Measurements from ENCODE around the gene CCDC170. TPM values are rescaled to one million over a fixed set of nuclear protein-coding genes. Genes with fewer than 3 reads are reported as not detected.

Gene CCDC170
- total RNA-seq, 1 experiment from 2014 or later = not detected

GRCh38 chr6:151537556-151537955 lies 43.7 kb downstream of the CCDC170 start:
- ChIA-PET POLR2A (no interaction called here), CTCF (no interaction called here)
- no peaks in the 10 kb centered on the region for H3K27me3 ChIP-seq (ENCODE audit: control insufficient read depth, insufficient read depth, low read length)
- DNase-seq (ENCODE audit: low read depth, low spot score) (no peak), ATAC-seq (no peak)
- intact Hi-C loops (cut with micrococcal nuclease; ENCODE audit: unreplicated experiment) (no loop called here), in situ Hi-C loops (cut with HindIII; ENCODE audit: low pct_unique_long_range_greater_than_20kb, low sequenced_read_pairs) (no loop called here)
- no peak overlapping the region for H3K4me3 ChIP-seq (ENCODE audit: low read depth in 2 of 2, low read length in 2 of 2)
- H3K4me1 ChIP-seq (ENCODE audit: control insufficient read depth, insufficient read depth, low read length) = no peaks in the 10 kb centered on the region
- no peaks in the 10 kb centered on the region for H3K9me3 ChIP-seq (ENCODE audit: control insufficient read depth, insufficient read depth, low read depth, low read length)
- BruUV-seq (replicated peaks) = no TSS peak
- H3K27ac ChIP-seq (ENCODE audit: low read length) = no peak overlapping the region
- TF ChIP-seq, protein P1, sequence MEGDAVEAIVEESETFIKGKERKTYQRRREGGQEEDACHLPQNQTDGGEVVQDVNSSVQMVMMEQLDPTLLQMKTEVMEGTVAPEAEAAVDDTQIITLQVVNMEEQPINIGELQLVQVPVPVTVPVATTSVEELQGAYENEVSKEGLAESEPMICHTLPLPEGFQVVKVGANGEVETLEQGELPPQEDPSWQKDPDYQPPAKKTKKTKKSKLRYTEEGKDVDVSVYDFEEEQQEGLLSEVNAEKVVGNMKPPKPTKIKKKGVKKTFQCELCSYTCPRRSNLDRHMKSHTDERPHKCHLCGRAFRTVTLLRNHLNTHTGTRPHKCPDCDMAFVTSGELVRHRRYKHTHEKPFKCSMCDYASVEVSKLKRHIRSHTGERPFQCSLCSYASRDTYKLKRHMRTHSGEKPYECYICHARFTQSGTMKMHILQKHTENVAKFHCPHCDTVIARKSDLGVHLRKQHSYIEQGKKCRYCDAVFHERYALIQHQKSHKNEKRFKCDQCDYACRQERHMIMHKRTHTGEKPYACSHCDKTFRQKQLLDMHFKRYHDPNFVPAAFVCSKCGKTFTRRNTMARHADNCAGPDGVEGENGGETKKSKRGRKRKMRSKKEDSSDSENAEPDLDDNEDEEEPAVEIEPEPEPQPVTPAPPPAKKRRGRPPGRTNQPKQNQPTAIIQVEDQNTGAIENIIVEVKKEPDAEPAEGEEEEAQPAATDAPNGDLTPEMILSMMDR (IDR thresholded peaks at IDR 0.05) = no peak
- no peak for TF ChIP-seq TCF7L2 (IDR thresholded peaks at IDR 0.05; ENCODE audit: low read depth, low read length)
- no peak for TF ChIP-seq REST (IDR thresholded peaks at IDR 0.05; ENCODE audit: insufficient read depth in 1 of 2, low read depth in 2 of 2, low read length in 1 of 2)
- TF ChIP-seq SIN3A (IDR thresholded peaks at IDR 0.05; ENCODE audit: borderline replicate concordance, insufficient read depth, low read depth, low read length) = no peak
- TF ChIP-seq POLR2AphosphoS5 (IDR thresholded peaks at IDR 0.05; ENCODE audit: low read depth, low read length) = no peak
- no peaks in the 10 kb centered on the region for H3K36me3 ChIP-seq (ENCODE audit: control insufficient read depth, insufficient read depth, low read length)

GRCh38 chr6:151539506-151540268 lies 45.9 kb downstream of the CCDC170 start:
- H3K36me3 ChIP-seq (ENCODE audit: control insufficient read depth, insufficient read depth, low read length) = no peaks in the 10 kb centered on the region
- ChIA-PET CTCF (no interaction called here), POLR2A (no interaction called here)
- in situ Hi-C loops (cut with HindIII; ENCODE audit: low pct_unique_long_range_greater_than_20kb, low sequenced_read_pairs) (no loop called here), intact Hi-C loops (cut with micrococcal nuclease; ENCODE audit: unreplicated experiment) (no loop called here)
- H3K27me3 ChIP-seq (ENCODE audit: control insufficient read depth, insufficient read depth, low read length) = no peaks in the 10 kb centered on the region
- ATAC-seq (no peak), DNase-seq (ENCODE audit: low read depth, low spot score) (no peak)
- no peak overlapping the region for H3K4me3 ChIP-seq (ENCODE audit: low read depth in 2 of 2, low read length in 2 of 2)
- no peaks in the 10 kb centered on the region for H3K4me1 ChIP-seq (ENCODE audit: control insufficient read depth, insufficient read depth, low read length)
- no peaks in the 10 kb centered on the region for H3K9me3 ChIP-seq (ENCODE audit: control insufficient read depth, insufficient read depth, low read depth, low read length)
- BruUV-seq (replicated peaks) = no TSS peak
- TF ChIP-seq POLR2AphosphoS5 (IDR thresholded peaks at IDR 0.05; ENCODE audit: low read depth, low read length) (no peak), SIN3A (IDR thresholded peaks at IDR 0.05; ENCODE audit: borderline replicate concordance, insufficient read depth, low read depth, low read length) (no peak), REST (IDR thresholded peaks at IDR 0.05; ENCODE audit: insufficient read depth in 1 of 2, low read depth in 2 of 2, low read length in 1 of 2) (no peak), TCF7L2 (IDR thresholded peaks at IDR 0.05; ENCODE audit: low read depth, low read length) (no peak)
- TF ChIP-seq, protein P1 (IDR thresholded peaks at IDR 0.05) = no peak
- no peak overlapping the region for H3K27ac ChIP-seq (ENCODE audit: low read length)

Measured in Panc1 (cell line).